ENCODE results near the gene S100A7A.
"Not testable (repeated sequence)": the region's sequence is repeated elsewhere in the genome, so short reads cannot be mapped to it uniquely, and the experiment has no call there.

DNA sequence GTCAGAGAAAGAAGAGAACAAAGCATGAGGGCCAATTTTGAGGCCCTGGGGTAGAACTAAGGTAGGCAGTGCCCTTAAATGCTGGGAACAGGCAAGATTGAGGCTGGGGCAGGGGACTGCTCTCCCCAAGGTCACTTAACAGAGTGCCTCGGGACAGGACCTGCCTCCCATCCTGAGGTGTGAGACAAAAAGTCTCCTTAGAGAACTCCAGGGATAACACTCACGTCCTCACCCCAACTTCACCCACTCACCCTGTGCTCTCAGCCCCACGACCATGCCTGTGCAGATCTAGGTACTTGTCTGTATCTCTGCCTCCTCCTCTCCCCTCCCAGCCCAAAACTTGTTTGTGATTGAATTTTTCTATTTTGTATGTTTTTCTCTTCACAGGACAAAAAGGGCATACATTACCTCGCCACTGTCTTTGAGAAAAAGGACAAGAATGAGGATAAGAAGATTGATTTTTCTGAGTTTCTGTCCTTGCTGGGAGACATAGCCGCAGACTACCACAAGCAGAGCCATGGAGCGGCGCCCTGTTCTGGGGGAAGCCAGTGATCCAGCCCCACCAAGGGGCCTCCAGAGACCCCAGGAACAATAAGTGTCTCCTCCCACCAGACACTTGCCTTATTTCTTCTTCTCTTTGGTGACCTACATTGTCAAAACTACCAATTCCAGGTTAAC is 2.6 kb downstream of the S100A7A start:
- not testable (repeated sequence) for TF ChIP-seq POLR2A, POLR2AphosphoS5 (IDR thresholded peaks at IDR 0.05)
- TF ChIP-seq, protein P1, sequence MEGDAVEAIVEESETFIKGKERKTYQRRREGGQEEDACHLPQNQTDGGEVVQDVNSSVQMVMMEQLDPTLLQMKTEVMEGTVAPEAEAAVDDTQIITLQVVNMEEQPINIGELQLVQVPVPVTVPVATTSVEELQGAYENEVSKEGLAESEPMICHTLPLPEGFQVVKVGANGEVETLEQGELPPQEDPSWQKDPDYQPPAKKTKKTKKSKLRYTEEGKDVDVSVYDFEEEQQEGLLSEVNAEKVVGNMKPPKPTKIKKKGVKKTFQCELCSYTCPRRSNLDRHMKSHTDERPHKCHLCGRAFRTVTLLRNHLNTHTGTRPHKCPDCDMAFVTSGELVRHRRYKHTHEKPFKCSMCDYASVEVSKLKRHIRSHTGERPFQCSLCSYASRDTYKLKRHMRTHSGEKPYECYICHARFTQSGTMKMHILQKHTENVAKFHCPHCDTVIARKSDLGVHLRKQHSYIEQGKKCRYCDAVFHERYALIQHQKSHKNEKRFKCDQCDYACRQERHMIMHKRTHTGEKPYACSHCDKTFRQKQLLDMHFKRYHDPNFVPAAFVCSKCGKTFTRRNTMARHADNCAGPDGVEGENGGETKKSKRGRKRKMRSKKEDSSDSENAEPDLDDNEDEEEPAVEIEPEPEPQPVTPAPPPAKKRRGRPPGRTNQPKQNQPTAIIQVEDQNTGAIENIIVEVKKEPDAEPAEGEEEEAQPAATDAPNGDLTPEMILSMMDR (IDR thresholded peaks at IDR 0.05 in 8 of 11, conservative IDR thresholded peaks at IDR 0.05 in 3 of 11), result not testable (repeated sequence)
